HG03175 (cell line): ENCODE measurements around the gene KIF25.
"Not testable (repeated sequence)": the region's sequence is repeated elsewhere in the genome, so short reads cannot be mapped to it uniquely, and the experiment has no call there.

Experiments used
- ATAC-seq: cut with Tn5 transposase; IDR thresholded peaks from one replicate; pipeline ENCODE4 v1.9.1; 2021; ENCODE audit warnings: mild to moderate bottlenecking, moderate library complexity; ENCODE audit not compliant: unreplicated experiment

Gene KIF25

GRCh38 chr6:168062346-168063289 lies 65.1 kb downstream of the KIF25 start:
- ATAC-seq = no peak

DNA sequence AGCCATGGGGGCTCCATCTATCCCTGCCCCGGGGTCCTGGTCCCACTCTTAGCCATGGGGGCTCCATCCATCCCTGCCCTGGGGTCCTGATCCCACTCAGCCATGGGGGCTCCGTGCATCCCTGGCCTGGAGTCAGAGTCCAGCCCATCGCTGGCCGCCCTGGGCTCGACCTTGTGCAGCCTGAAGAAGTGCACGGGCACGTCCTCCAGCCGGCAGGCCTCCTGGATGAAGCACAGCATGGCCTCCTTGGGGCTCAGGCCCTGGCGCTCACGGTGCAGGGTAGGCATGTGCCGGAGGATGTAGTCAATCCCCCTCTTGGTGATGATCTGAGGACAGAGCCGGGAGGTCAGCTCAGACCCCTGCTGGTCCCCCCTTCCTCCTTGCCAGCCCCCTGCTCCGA lies 66.0 kb downstream of the KIF25 start:
- ATAC-seq = no peak

DNA sequence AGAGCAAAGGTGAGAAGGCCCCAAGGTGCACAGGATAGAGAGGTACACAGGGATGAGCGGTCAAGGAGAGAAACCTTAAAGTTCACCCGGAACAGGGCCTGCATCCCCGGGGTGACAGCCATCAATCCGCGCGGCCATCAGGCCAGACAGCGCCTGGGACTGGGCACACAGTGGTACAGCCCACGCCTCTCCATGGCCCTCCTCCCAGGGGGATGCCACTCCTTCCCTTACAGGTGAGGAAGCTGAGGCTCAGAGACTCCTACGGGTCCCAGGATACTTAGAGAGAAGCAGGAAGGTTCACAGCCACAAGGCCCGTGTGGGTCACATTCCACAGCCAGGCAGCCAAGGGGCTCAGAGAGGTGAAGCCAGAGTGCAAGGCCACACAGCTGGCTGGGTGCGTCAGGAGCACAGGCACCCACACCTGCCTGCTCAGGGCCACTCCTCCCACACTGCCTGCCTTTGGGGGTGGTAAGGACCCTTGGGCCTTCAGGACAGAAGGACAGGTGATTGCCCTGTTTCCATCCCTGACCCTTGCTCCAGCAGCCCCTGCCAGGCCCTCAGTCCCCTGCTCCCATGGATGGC lies 66.8 kb downstream of the KIF25 start:
- ATAC-seq = no peak

DNA sequence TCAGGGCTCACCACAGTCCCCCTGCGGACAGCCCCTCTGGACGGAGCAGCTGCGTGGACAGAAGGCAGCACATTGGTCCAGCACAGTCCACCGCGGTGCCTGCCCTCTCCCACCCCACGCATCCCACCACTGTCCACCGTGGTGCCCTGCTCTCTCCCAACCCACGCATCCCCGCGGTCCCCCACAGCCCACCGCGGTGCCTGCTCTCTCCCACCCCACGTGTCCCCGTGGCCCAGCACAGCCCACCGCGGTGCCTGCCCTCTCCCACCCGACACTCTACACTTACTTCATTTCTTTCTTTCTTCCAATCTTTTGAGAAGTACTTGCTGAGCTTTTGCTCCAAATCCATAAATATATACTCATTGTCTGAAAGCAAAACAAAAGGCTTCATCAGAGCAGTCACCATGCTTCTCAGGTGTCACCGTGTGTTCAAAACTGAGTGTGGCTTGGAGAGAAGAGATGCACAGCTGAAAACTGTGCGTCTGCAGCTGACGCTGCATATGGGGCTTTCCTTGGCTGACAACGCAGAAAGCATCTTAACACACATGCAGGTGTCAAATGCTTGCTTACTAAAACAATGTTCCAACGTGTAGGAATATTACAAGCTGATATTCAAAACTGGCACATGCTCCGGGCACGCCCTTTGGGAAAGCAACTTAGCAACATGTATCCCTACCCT lies 69.7 kb downstream of the KIF25 start:
- ATAC-seq = no peak

DNA sequence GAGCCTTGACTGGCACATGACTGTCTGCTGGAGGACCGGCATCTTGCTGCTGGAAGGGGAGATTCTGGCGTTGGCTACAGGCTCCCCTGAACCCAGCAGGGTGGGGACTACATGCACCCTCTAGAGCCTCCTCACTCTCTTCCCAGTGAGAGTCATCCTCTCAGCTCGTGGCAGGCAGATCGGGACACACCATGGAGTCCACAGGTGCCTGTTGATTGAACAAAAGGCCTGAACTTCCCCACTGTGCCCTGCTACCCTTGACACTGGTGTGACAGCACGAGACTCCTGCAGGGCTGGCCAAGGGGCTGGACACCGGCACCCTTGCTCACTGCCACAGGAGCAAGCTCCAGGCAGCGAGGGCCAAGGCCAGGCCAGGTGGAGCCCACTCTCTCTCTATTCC lies 73.3 kb downstream of the KIF25 start:
- no peak for ATAC-seq

DNA sequence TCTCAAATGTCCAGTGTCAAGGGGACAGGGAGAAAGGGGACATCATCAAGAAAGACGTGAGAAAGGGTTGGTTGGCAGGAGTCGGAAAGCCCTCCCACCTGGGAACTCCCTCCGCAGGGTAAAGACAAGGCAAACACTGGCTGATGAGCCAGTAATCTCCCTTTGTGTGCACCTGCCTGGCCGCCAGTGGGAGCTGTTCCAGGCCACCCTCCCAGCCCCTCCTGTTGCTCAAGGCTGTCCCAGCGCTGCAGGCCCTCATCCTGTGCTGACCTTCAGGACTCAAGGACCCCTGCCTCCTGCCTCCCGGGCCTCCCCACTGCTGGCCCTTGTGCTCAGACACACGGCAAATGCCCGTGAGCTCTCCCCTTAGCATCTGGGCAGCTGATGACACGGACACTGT lies 74.1 kb downstream of the KIF25 start:
- no peak for ATAC-seq

DNA sequence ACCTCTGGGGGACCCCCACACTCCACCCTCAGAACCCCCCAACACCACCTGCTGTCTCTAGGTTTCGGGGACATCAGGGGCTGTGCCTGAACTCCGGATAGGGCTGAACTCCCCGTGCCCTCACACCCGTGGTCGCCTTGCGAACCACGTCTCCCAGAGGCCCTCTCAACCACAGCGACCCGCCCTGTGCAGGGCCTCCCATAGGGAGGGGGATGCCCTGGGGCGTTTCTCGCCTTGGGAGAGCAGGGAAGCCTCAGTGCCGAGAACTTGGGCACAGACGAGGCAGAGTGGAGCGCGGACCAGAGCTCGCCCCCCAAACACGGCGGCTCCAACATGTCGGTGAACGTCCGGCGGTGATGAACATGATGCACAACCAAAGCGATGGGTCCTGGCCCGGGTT lies 74.8 kb downstream of the KIF25 start:
- no peak for ATAC-seq

- ATAC-seq = no peak
Observed at GRCh38 chr6:168072730-168073129, 75.3 kb downstream of the KIF25 start.

DNA sequence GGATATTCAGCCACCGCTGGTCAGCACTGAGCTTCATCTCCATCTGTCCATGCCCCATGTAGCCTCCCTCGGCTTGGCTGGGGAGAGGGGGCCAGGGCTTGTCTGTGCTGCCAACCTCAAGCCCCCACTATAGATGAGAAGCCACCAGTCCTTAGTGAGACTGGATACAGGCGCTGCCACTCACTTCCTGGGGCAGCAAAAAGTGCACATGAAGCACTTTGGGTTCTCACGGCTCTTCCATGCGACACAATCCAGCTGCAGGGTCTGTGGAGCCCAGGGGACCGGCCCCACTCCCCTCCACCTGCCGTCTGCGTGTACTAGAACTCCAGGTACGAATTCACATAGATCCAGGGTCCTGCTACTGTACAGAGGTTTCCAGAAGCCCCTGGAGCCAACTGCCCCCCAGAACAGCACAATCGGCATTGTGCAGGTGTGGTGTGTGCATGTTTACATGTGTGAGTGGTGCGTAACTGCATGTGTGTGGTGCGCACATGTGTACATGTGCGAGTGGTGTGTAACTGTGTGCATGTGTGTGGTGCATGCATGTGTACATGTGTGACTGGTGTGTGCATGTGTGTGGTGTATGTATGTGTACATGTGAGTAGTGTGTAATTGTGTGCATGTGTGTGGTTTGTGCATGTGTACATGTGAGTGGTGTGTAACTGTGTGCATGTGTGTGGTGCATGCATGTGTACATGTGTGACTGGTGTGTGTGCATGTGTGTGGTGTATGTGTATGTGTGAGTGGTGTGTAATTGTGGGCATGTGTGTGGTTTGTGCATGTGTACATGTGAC lies 76.7 kb downstream of the KIF25 start:
- no peak for ATAC-seq

DNA sequence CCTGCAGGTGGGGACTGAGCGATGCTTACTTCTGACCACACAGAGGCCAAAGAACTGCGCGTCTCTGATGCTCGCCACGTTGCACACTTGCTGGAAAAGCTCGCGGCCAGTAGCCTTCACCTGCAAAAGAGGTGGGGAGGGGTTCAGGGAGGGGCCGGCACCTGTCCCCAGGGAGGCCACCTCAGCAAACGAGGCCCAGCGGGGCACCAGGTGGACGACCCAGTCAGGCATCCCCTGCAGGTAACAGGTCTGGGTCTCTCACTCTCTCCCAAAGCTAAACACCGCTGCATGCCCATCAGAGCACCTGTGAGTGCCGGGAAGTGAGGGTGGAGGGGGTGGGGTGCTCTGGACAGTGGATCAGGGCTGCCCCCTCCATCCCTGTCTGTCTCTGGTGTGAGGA lies 77.7 kb downstream of the KIF25 start:
- no peak for ATAC-seq

GRCh38 chr6:168075787-168076202 lies 78.3 kb downstream of the KIF25 start:
- no peak for ATAC-seq

GRCh38 chr6:168077401-168077800 lies 79.9 kb downstream of the KIF25 start:
- ATAC-seq = not testable (repeated sequence)

DNA sequence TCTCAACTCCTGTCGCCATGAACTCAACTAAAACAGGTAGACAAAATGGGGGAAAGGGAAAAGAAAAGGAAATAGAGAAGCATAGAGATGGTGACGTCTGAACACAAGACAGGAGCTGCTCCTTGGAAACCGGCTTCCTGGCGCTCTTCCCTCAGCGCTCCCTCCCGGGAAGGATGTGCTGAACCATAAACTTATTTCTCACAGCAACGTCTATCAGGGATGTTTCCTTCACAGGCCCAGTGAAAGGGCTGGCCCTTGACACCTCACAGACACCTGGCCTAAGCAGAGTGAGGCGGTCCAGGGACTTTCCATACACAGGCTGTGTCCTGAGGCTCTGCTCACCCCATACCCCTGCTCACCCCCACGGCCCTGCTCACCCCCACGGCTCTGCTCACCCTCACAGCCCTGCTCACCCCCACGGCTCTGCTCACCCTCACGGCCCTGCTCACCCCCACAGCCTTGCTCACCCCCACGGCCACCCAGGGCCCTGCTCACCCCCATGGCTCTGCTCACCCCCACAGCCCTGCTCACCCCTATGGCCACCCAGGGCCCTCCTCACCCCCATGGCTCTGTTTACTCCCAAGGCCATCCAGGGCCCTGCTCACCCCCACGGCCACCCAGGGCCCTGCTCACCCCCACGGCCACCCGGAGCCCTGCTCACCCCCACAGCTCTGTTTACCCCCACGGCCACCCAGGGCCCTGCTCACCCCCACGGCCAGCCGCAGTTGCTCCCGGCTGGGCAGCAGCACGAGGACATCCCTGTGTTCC lies 80.9 kb downstream of the KIF25 start:
- no peak for ATAC-seq

DNA sequence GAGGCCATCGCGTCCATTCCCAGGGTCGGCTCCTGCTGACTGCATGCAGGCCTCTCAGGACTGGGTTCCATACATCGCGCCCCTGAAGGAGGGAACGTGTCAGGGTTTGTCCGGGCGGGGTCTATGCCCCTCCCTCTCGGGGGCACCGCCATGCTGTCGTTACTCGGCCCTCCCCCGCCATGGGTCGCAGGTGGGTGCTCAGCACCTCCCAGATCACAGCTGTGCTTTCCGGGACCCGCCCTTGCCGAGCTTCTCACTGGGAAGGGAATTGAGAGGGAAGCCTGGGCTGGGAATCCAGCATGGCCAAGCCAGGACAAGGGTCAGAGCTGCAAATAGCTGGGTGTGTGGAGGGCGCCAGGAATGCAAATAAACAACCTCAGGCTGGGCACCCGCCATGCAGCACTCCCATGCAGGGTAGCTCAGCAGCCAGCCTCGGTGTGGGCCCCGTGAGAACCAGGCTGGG lies 81.5 kb downstream of the KIF25 start, which contains the start of gene FRMD1:
Gene FRMD1, minus strand, starts transcription at position 270 of the 463 bp plus-strand sequence. Its CDS starts 118 bp downstream, at position 152.
- ATAC-seq = no peak

DNA sequence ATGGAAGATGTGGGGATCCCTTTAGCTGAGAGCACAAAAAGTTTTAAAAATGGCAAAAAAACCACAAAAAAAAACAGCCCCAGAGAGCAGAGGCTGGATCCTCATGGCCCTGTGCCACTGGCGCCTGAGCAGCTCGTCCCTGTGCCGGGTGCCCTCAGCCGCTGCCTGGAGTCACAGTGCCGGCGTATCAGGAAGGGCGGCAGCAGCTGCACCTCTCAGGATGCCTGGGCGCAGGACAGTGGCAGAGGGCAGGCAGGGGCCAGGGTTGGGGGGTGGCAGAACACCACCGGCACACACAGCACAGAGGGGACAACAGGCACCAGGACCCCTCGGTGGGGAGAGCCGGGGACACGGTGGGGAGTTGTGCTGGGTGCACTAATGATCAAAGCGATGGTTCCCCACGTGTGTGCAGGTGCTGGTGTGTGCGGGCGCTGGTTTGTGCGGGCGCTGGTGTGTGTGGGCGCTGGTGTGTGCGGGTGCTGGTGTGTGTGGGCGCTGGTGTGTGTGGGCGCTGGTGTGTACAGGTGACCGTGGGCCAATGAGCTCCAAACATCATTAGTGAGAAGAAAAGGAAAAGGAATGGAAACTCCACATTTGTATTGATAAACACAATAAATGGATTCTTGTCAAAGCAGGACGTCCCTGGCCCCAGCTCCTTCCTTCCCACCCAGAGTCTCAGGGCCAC lies 83.1 kb downstream of the KIF25 start:
- no peak for ATAC-seq

GRCh38 chr6:168081858-168082546 lies 84.5 kb downstream of the KIF25 start:
- ATAC-seq = no peak

DNA sequence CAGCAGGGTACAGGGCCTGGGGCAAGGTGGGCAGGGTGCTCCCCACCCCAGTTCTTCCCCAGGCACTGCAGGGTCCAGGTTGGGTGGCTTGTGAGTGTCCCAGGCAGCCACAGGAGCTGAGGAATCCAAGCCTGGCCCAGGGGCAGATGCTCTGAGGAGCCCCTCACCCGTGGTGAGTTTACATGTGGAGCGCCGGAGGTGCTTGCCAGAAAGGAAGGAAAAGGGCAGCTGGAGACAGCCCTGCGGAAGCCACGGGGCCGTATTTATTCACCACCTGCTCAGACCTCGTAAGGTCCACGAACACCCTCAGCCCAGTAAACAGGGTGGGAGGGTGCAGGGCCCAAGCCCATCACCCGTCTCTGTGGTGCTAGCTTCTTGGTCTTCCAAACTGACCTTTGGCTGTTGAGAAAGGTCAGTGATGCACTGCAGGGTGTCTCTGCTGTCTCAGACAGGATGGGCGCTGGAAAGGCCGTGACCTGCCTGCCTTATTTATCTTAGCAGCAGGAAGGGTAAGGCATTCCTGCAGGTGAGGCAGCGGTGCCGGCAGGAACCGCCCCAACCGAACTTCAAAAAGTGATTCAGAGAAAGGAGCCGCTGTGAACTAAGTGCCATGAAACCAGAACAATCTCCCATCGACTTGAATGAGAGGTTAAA lies 85.5 kb downstream of the KIF25 start:
- no peak for ATAC-seq

- no peak for ATAC-seq
Observed at GRCh38 chr6:168083514-168083885, 86.0 kb downstream of the KIF25 start.
